GM12878 (cell line): Measurements from ENCODE around the gene SLC12A3. TPM values are rescaled to one million over a fixed set of nuclear protein-coding genes. Genes with fewer than 3 reads are reported as not detected.

Experiments used
- ATAC-seq: fragments of 200-7000 bp; cut with Tn5 transposase; 3 replicates; pipeline ENCODE4 v1.9.1; 2020; ENCODE audit warnings: mild to moderate bottlenecking, moderate library complexity
- BruUV-seq: library from RNA; stranded (reverse); fragments of 400-500 nt; replicated peaks from 2 replicates; lab custom pipeline; 2021; lab: Mats Ljungman, UMichigan
- CTCF ChIA-PET: fragments of 300-600 bp; sonication (Branson Sonifier 250); formaldehyde crosslinking; extraction: SDS; loops from one replicate; lab custom pipeline; 2021; ENCODE audit warnings: inconsistent platforms; lab: Yijun Ruan, JAX
- POLR2A ChIA-PET: fragments of 350-600 bp; formaldehyde crosslinking; extraction: SDS; loops from one replicate; lab custom pipeline; 2021; ENCODE audit warnings: inconsistent platforms; lab: Charles Lee
- RAD21 ChIA-PET: fragments of 300-600 bp; sonication (Branson Sonifier 250); formaldehyde crosslinking; loops from one replicate; lab custom pipeline; 2023; ENCODE audit warnings: antibody characterized with exemption; ENCODE audit not compliant: unreplicated experiment; lab: Charles Lee
- SMC1A ChIA-PET: fragments of 300-600 bp; sonication (Branson Sonifier 250); formaldehyde crosslinking; loops from one replicate; lab custom pipeline; 2023; ENCODE audit not compliant: unreplicated experiment, uncharacterized antibody; lab: Charles Lee
- DNase-seq: peaks from one replicate; pipeline ENCODE4 v3.0.0-alpha.2; 2011; ENCODE audit warnings: low read depth, low spot score
- FAIRE-seq: peaks from 3 replicates; lab custom pipeline; 2011; peaks lifted over from hg19 to GRCh38; lab: Jason Lieb, UNC
- H2AFZ ChIP-seq: 2 replicates; pipeline ENCODE4 v1.6.0; 2011; ENCODE audit warnings: low read depth, low read length, control low read depth; ENCODE audit not compliant: control insufficient read depth
- H3K27ac ChIP-seq: 2 replicates; pipeline ENCODE4 v1.5.1; 2011; ENCODE audit warnings: control low read depth; ENCODE audit not compliant: control insufficient read depth, insufficient read depth
- H3K27me3 ChIP-seq, 2 experiments: replicated peaks in 1 of 2; 2 replicates each; pipeline versions ENCODE4 v1.6.0 to v1.6.1; 2011; ENCODE audit warnings: low read length in 1 of 2; ENCODE audit not compliant: control insufficient read depth in 2 of 2, insufficient read depth in 2 of 2
- H3K36me3 ChIP-seq, 2 experiments: 2 replicates each; pipeline ENCODE4 v1.5.1; 2011; ENCODE audit warnings: low read length in 1 of 2; ENCODE audit not compliant: control insufficient read depth in 2 of 2, insufficient read depth in 2 of 2
- H3K4me1 ChIP-seq: 2 replicates; pipeline ENCODE4 v1.6.1; 2011; ENCODE audit warnings: mild to moderate bottlenecking, low read length, moderate library complexity, mixed read lengths; ENCODE audit not compliant: control insufficient read depth, insufficient read depth
- H3K4me2 ChIP-seq: 2 replicates; pipeline ENCODE4 v1.6.0; 2011; ENCODE audit warnings: control low read depth; ENCODE audit not compliant: control insufficient read depth, insufficient read depth
- H3K4me3 ChIP-seq: fragments of 200-600 bp; sonication (generic); 2 replicates; pipeline ENCODE4 v1.5.1; 2016
- H3K79me2 ChIP-seq: 2 replicates; pipeline ENCODE4 v1.6.0; 2011; ENCODE audit warnings: low read length; ENCODE audit not compliant: control insufficient read depth, insufficient read depth
- H3K9ac ChIP-seq: 2 replicates; pipeline ENCODE4 v1.8.0; 2011; ENCODE audit warnings: low read length, control low read depth, mixed read lengths; ENCODE audit not compliant: control insufficient read depth, insufficient read depth
- H3K9me3 ChIP-seq: replicated peaks from 3 replicates; pipeline ENCODE4 v1.5.1; 2011; ENCODE audit warnings: mild to moderate bottlenecking, low read length; ENCODE audit not compliant: control insufficient read depth, insufficient read depth
- H4K20me1 ChIP-seq: 2 replicates; pipeline ENCODE4 v1.6.0; 2011; ENCODE audit not compliant: control insufficient read depth, insufficient read depth
- GATAD2B ChIP-seq: fragments of 450-650 bp; conservative IDR thresholded peaks from 2 replicates; pipeline ENCODE4 v1.6.1; 2017; ENCODE audit warnings: low read depth, mild to moderate bottlenecking, moderate library complexity
- KDM1A ChIP-seq: fragments of 200-600 bp; sonication (generic); IDR thresholded peaks from 2 replicates; pipeline ENCODE4 v1.6.1; 2016; ENCODE audit warnings: borderline replicate concordance
- NBN ChIP-seq: fragments of 450-650 bp; IDR thresholded peaks from 2 replicates; pipeline ENCODE4 v1.6.1; 2016
- POLR2AphosphoS5 ChIP-seq: IDR thresholded peaks from 2 replicates; pipeline ENCODE4 v1.6.1; 2011; ENCODE audit warnings: mild to moderate bottlenecking, low read length, inconsistent platforms
- RAD21 ChIP-seq: IDR thresholded peaks from 2 replicates; pipeline ENCODE4 v1.6.1; 2011; ENCODE audit warnings: mild to moderate bottlenecking, low read depth, low read length, moderate library complexity; ENCODE audit not compliant: insufficient read depth
- TARDBP ChIP-seq: IDR thresholded peaks from 2 replicates; pipeline ENCODE4 v1.6.1; 2016; ENCODE audit warnings: borderline replicate concordance
- TCF7 ChIP-seq: IDR thresholded peaks from 2 replicates; pipeline ENCODE4 v1.6.1; 2014; ENCODE audit warnings: antibody characterized with exemption, borderline replicate concordance
- USF2 ChIP-seq: IDR thresholded peaks from 2 replicates; pipeline ENCODE4 v1.6.1; 2011; ENCODE audit warnings: low read depth, low read length, improper control_type of control experiment, borderline replicate concordance
- ZNF274 ChIP-seq: IDR thresholded peaks from one replicate; pipeline ENCODE4 v1.8.0; 2011; ENCODE audit not compliant: insufficient read length, insufficient read depth
- ZNF622 ChIP-seq: fragments of 450-650 bp; IDR thresholded peaks from 2 replicates; pipeline ENCODE4 v1.6.1; 2017; ENCODE audit warnings: mild to moderate bottlenecking, inconsistent platforms
- WGBS: methylation state at CpG from one replicate; pipeline ENCODE4 v1.1.6; 2016; ENCODE audit warnings: low lambda C conversion rate; ENCODE audit not compliant: insufficient replicate concordance, insufficient coverage; ENCODE audit errors: missing lambda C conversion rate; 5-methylcytosine and 5-hydroxymethylcytosine counted together
- in situ Hi-C: fragments of 300-500 bp; cut with MboI; formaldehyde crosslinking; loops from 9 replicates; pipeline ENCODE4 v1.14.3; 2018; ENCODE audit warnings: mixed read lengths
- intact Hi-C: fragments of 100-400 bp; cut with micrococcal nuclease; formaldehyde crosslinking; loops from one replicate; pipeline ENCODE4 v1.14.2; 2022; ENCODE audit not compliant: unreplicated experiment
- polyA plus RNA-seq, 11 experiments: library from polyadenylated mRNA; depleted of rRNA in 4 of 11; unstranded in 6 of 11; stranded (reverse) in 5 of 11; fragments of >200 nt; fragmentation: Nextera tagmentation in 4 of 11; fragmentation: Illumina TruSeq in 1 of 11; extraction: Ambion mirVana in 4 of 11; extraction: Trizol in 1 of 11; gene quantifications; 1 replicate in 1 of 11; 2 replicates in 10 of 11; pipeline versions ENCODE4 v1.2.1 to v1.2.3, GENCODE V29; 2011 to 2016; ENCODE audit warnings: inconsistent platforms in 2 of 11, missing spikeins in 2 of 11, low read depth in 1 of 11
- total RNA-seq, 4 experiments: library from RNA; depleted of rRNA in 3 of 4; stranded (reverse); fragments of >200 nt in 3 of 4; fragmentation: Illumina TruSeq in 1 of 4; extraction: Trizol in 1 of 4; gene quantifications; 2 replicates each; pipeline versions ENCODE4 v1.2.1 to v1.2.3, GENCODE V29; 2013 to 2021
- TF ChIP-seq, protein P1 (sequence below): fragments of 150-350 bp; IDR thresholded peaks from 2 replicates; pipeline ENCODE4 v1.6.1; 2014; ENCODE audit warnings: mild to moderate bottlenecking, low read depth, low read length
- TF ChIP-seq, protein P2 (sequence below): fragments of 450-650 bp; conservative IDR thresholded peaks from 2 replicates; pipeline ENCODE4 v1.6.1; 2017; ENCODE audit warnings: mild to moderate bottlenecking, moderate library complexity
- TF ChIP-seq, protein P3 (sequence below): IDR thresholded peaks from 2 replicates; pipeline ENCODE4 v1.6.1; 2011; ENCODE audit warnings: mild to moderate bottlenecking, low read depth, low read length, moderate library complexity; ENCODE audit not compliant: insufficient replicate concordance
- TF ChIP-seq, protein P4 (sequence below): IDR thresholded peaks from 2 replicates; pipeline ENCODE4 v1.6.1; 2011; ENCODE audit warnings: borderline replicate concordance, low read depth, mild to moderate bottlenecking, moderate library complexity, mixed read lengths, low read length; ENCODE audit not compliant: insufficient read depth; ENCODE audit errors: extremely low read length

The SLC12A3 gene
- total and polyA plus RNA-seq, 10 of the 15 experiments (the other 5 are each of a cell fraction or from before 2014, with no cell fraction given) = 0.05 to 6.3 (median 3.1) TPM

GRCh38 chr16:56907401-56907800, 42.4 kb downstream of the SLC12A3 start (continued):
- TF ChIP-seq, protein P1, sequence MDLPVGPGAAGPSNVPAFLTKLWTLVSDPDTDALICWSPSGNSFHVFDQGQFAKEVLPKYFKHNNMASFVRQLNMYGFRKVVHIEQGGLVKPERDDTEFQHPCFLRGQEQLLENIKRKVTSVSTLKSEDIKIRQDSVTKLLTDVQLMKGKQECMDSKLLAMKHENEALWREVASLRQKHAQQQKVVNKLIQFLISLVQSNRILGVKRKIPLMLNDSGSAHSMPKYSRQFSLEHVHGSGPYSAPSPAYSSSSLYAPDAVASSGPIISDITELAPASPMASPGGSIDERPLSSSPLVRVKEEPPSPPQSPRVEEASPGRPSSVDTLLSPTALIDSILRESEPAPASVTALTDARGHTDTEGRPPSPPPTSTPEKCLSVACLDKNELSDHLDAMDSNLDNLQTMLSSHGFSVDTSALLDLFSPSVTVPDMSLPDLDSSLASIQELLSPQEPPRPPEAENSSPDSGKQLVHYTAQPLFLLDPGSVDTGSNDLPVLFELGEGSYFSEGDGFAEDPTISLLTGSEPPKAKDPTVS = no peak
- no peak for TF ChIP-seq GATAD2B
- no peak for TF ChIP-seq KDM1A
- TF ChIP-seq, protein P2, sequence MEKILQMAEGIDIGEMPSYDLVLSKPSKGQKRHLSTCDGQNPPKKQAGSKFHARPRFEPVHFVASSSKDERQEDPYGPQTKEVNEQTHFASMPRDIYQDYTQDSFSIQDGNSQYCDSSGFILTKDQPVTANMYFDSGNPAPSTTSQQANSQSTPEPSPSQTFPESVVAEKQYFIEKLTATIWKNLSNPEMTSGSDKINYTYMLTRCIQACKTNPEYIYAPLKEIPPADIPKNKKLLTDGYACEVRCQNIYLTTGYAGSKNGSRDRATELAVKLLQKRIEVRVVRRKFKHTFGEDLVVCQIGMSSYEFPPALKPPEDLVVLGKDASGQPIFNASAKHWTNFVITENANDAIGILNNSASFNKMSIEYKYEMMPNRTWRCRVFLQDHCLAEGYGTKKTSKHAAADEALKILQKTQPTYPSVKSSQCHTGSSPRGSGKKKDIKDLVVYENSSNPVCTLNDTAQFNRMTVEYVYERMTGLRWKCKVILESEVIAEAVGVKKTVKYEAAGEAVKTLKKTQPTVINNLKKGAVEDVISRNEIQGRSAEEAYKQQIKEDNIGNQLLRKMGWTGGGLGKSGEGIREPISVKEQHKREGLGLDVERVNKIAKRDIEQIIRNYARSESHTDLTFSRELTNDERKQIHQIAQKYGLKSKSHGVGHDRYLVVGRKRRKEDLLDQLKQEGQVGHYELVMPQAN = no peak

- no peaks in the 10 kb centered on the region for H3K79me2 ChIP-seq
- POLR2A ChIA-PET = interaction anchor here (0.5 to 13.8 kb wide), 4 partner anchors 26 to 412 kb away, joined by 3 to 306 read pairs (median 5); partner anchors contain the start of gene HERPUD1
- FAIRE-seq (no peak), DNase-seq (no peak), ATAC-seq (no peak)
- H3K9ac ChIP-seq = no peak overlapping the region
- no peaks in the 10 kb centered on the region; the same call in 2 of the 3 replicates for H3K9me3 ChIP-seq
- RAD21 ChIA-PET = interaction anchor here (2.8 to 4.8 kb wide), 2 partner anchors 22 to 35 kb away, joined by 10 to 25 read pairs; partner anchors contain the start of gene HERPUD1
- intact Hi-C loops (no loop called here), in situ Hi-C loops (no loop called here)
- H3K27me3 ChIP-seq = no peaks in the 10 kb centered on the region
- BruUV-seq = no TSS peak
- CTCF ChIA-PET = interaction anchor here (0.6 to 6.2 kb wide), 5 partner anchors 12 to 42 kb away, joined by 3 to 50 read pairs (median 3); partner anchors contain the start of gene SLC12A3
- H2AFZ ChIP-seq = no peak overlapping the region
- 66% methylated on average over 7 of the region's 7 CpGs for WGBS
- H3K4me1 ChIP-seq = peaks cover 35% of the 10 kb centered on the region
- no peak overlapping the region for H3K4me2 ChIP-seq
- SMC1A ChIA-PET = interaction anchor here (0.6 to 6.2 kb wide), 7 partner anchors 13 to 43 kb away, joined by 3 to 26 read pairs (median 12); no protein-coding TSS in a partner anchor
- H3K27ac ChIP-seq = no peak overlapping the region
- H3K4me3 ChIP-seq = no peak overlapping the region
- TF ChIP-seq TCF7 (no peak), NBN (no peak), TARDBP (no peak), RAD21 (no peak), ZNF622 (no peak), USF2 (no peak), POLR2AphosphoS5 (no peak), ZNF274 (no peak)
- TF ChIP-seq, protein P3, sequence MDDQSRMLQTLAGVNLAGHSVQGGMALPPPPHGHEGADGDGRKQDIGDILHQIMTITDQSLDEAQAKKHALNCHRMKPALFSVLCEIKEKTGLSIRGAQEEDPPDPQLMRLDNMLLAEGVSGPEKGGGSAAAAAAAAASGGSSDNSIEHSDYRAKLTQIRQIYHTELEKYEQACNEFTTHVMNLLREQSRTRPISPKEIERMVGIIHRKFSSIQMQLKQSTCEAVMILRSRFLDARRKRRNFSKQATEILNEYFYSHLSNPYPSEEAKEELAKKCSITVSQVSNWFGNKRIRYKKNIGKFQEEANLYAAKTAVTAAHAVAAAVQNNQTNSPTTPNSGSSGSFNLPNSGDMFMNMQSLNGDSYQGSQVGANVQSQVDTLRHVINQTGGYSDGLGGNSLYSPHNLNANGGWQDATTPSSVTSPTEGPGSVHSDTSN = no peak
- TF ChIP-seq, protein P4, sequence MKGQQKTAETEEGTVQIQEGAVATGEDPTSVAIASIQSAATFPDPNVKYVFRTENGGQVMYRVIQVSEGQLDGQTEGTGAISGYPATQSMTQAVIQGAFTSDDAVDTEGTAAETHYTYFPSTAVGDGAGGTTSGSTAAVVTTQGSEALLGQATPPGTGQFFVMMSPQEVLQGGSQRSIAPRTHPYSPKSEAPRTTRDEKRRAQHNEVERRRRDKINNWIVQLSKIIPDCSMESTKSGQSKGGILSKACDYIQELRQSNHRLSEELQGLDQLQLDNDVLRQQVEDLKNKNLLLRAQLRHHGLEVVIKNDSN = no peak
- H3K36me3 ChIP-seq = no peaks in the 10 kb centered on the region
- H4K20me1 ChIP-seq = no peaks in the 10 kb centered on the region
Measured at GRCh38 chr16:56909527-56909979, 44.5 kb downstream of the SLC12A3 start.
